Endothelial cell of umbilical vein (primary cell): ENCODE results near the gene B4GALT6. TPM values are rescaled to one million over a fixed set of nuclear protein-coding genes. Genes with fewer than 3 reads are reported as not detected.

Experiments
- BruUV-seq: library from RNA; stranded (reverse); fragments of 400-500 nt; replicated peaks from 2 replicates; lab custom pipeline; 2021; lab: Mats Ljungman, UMichigan
- CTCF ChIA-PET: fragments of 300-600, 350-600 bp; sonication (Branson Sonifier 250); formaldehyde crosslinking; loops from one replicate; lab custom pipeline; 2021; ENCODE audit warnings: antibody characterized with exemption, inconsistent platforms; lab: Charles Lee
- POLR2A ChIA-PET: fragments of 300-600, 350-600 bp; sonication (Branson Sonifier 250); formaldehyde crosslinking; loops from one replicate; lab custom pipeline; 2021; ENCODE audit warnings: antibody characterized with exemption, inconsistent platforms; lab: Charles Lee
- DNase-seq: peaks from one replicate; pipeline ENCODE4 v3.0.0-alpha.2; 2011; ENCODE audit warnings: low read depth, low spot score
- FAIRE-seq: peaks from 2 replicates; lab custom pipeline; 2011; peaks lifted over from hg19 to GRCh38; lab: Jason Lieb, UNC
- H2AFZ ChIP-seq: 2 replicates; pipeline ENCODE4 v1.6.0; 2012; ENCODE audit warnings: low read depth, low read length, control low read depth, inconsistent platforms
- H3K27ac ChIP-seq: 2 replicates; pipeline ENCODE4 v1.5.1; 2011; ENCODE audit warnings: low read depth, mild to moderate bottlenecking, control low read depth, low read length, moderate library complexity; ENCODE audit not compliant: insufficient read depth
- H3K27me3 ChIP-seq, 2 experiments: 2 replicates each; pipeline versions ENCODE4 v1.6.0 to v1.6.1; 2011; ENCODE audit warnings: low read length in 2 of 2, mixed read lengths in 1 of 2; ENCODE audit not compliant: control insufficient read depth in 2 of 2, insufficient read depth in 2 of 2
- H3K36me3 ChIP-seq, 2 experiments: 2 replicates in 1 of 2; 3 replicates in 1 of 2; pipeline ENCODE4 v1.5.1; 2011; ENCODE audit warnings: low read length in 2 of 2, mild to moderate bottlenecking in 1 of 2, moderate library complexity in 1 of 2; ENCODE audit not compliant: control insufficient read depth in 2 of 2, insufficient read depth in 2 of 2; ENCODE audit errors: extremely low read depth in 1 of 2
- H3K4me1 ChIP-seq: 3 replicates; pipeline ENCODE4 v1.5.1; 2011; ENCODE audit warnings: mild to moderate bottlenecking, low read length; ENCODE audit not compliant: control insufficient read depth, insufficient read depth; ENCODE audit errors: extremely low read depth
- H3K4me2 ChIP-seq: 2 replicates; pipeline ENCODE4 v1.6.1; 2011; ENCODE audit warnings: low read length, control low read depth, mixed read lengths; ENCODE audit not compliant: insufficient read depth
- H3K4me3 ChIP-seq, 3 experiments: fragments of 200-600 bp in 1 of 3; sonication (generic), shearing (Covaris generic) in 1 of 3; replicated peaks in 1 of 3; 2 replicates each; pipeline ENCODE4 v1.5.1; 2011 to 2016; ENCODE audit warnings: control low read depth in 3 of 3, low read length in 3 of 3, mild to moderate bottlenecking in 2 of 3, inconsistent platforms in 1 of 3, low read depth in 1 of 3, moderate library complexity in 1 of 3; ENCODE audit not compliant: insufficient read depth in 1 of 3
- H3K79me2 ChIP-seq: 2 replicates; pipeline ENCODE4 v1.6.0; 2012; ENCODE audit warnings: low read length, inconsistent platforms; ENCODE audit not compliant: control insufficient read depth, insufficient read depth
- H3K9ac ChIP-seq: replicated peaks from 2 replicates; pipeline ENCODE3; 2011; ENCODE audit warnings: low read length, control low read depth; ENCODE audit not compliant: insufficient read depth; ENCODE audit errors: extremely low read depth
- H3K9me1 ChIP-seq: replicated peaks from 3 replicates; pipeline ENCODE4 v1.6.0; 2011; ENCODE audit warnings: mild to moderate bottlenecking, low read length; ENCODE audit not compliant: control insufficient read depth, insufficient read depth; ENCODE audit errors: extremely low read depth
- H3K9me3 ChIP-seq: replicated peaks from 2 replicates; pipeline ENCODE4 v1.5.1; 2012; ENCODE audit warnings: low read length, inconsistent platforms; ENCODE audit not compliant: control insufficient read depth, insufficient read depth
- H4K20me1 ChIP-seq: replicated peaks from 2 replicates; pipeline ENCODE3; 2011; ENCODE audit warnings: mild to moderate bottlenecking, low read length; ENCODE audit not compliant: control insufficient read depth, insufficient read depth; ENCODE audit errors: extremely low read depth
- CTCF ChIP-seq, 2 donors: IDR thresholded peaks; 1 replicate in 1 of 2; 2 replicates in 1 of 2; pipeline ENCODE4 v1.5.1; 2011; ENCODE audit warnings: low read length in 2 of 2, mild to moderate bottlenecking in 2 of 2, moderate library complexity in 2 of 2, control low read depth in 1 of 2, inconsistent platforms in 1 of 2, low read depth in 1 of 2; ENCODE audit not compliant: insufficient read depth in 1 of 2; ENCODE audit errors: extremely low read depth in 1 of 2
- FOS ChIP-seq: IDR thresholded peaks from 2 replicates; pipeline ENCODE4 v1.6.1; 2011; ENCODE audit warnings: mild to moderate bottlenecking, low read length, moderate library complexity, borderline replicate concordance; ENCODE audit not compliant: insufficient read depth
- GATA2 ChIP-seq: IDR thresholded peaks from 2 replicates; pipeline ENCODE4 v1.7.0; 2011; ENCODE audit warnings: low read depth, mild to moderate bottlenecking, moderate library complexity, mixed read lengths, low read length; ENCODE audit not compliant: insufficient read length, insufficient read depth
- JUN ChIP-seq: IDR thresholded peaks from 2 replicates; pipeline ENCODE4 v1.6.1; 2011; ENCODE audit warnings: borderline replicate concordance, low read depth; ENCODE audit not compliant: insufficient read length, insufficient read depth
- MYC ChIP-seq: IDR thresholded peaks from one replicate; pipeline ENCODE4 v1.6.1; 2011; ENCODE audit warnings: mild to moderate bottlenecking, low read depth, low read length
- POLR2AphosphoS5 ChIP-seq: IDR thresholded peaks from 2 replicates; pipeline ENCODE4 v1.6.1; 2012; ENCODE audit warnings: low read depth, mild to moderate bottlenecking, control low read depth, low read length, moderate library complexity; ENCODE audit not compliant: insufficient read depth
- dilution Hi-C: fragments of 300-500 bp; cut with MboI; formaldehyde crosslinking; loops from one replicate; pipeline ENCODE4 v1.15.0; 2019; ENCODE audit warnings: low sequenced_read_pairs; ENCODE audit not compliant: extremely low pct_ligation_motif_present
- intact Hi-C: fragments of 100-400 bp; cut with micrococcal nuclease; formaldehyde crosslinking; loops from one replicate; pipeline ENCODE4 v1.10.0; 2022
- polyA plus RNA-seq, 4 experiments: library from polyadenylated mRNA; depleted of rRNA in 3 of 4; stranded (reverse) in 3 of 4; unstranded in 1 of 4; fragments of >200 nt; gene quantifications; 2 replicates each; pipeline versions ENCODE4 v1.2.1 to v1.2.3, GENCODE V29; 2011 to 2012; ENCODE audit warnings: missing spikeins in 1 of 4
- total RNA-seq: library from RNA; stranded (reverse); gene quantifications from 2 replicates; pipeline ENCODE4 v1.2.3, GENCODE V29; 2021

B4GALT6 gene
- total and polyA plus RNA-seq, 2 donors (not counting 3 experiments of a cell fraction or from before 2014, with no cell fraction given), result 3.9 to 24.2 TPM

DNA sequence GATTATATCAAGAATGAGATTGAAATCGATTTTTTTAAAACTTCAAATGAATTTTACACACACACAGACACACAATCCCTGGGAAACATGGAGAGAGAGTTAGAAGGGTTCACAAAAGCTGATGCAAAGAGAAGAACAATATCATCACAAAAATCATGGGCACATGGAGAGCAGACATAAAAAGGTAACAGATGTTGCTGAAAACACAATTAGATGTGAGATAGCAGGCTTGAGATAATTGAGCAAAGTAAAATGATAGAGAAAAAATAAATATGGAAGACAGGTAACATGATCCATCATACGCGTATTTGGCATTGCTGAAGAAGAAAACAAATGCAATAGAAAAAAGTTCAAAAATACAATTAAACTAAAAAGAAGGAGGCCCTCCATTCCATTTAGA is 11.6 kb upstream of the B4GALT6 start:
- H3K27ac ChIP-seq, result no peak overlapping the region
- no peaks in the 10 kb centered on the region for H3K4me1 ChIP-seq
- H3K4me3 ChIP-seq, result no peak overlapping the region
- no peaks in the 10 kb centered on the region for H3K9me3 ChIP-seq
- peaks cover 3 to 12% of the 10 kb centered on the region in 2 experiments for H3K27me3 ChIP-seq
- H3K9me1 ChIP-seq, result no peaks in the 10 kb centered on the region
- ChIA-PET POLR2A (no interaction called here), CTCF (no interaction called here)
- FAIRE-seq, result no peak
- intact Hi-C loops (no loop called here), dilution Hi-C loops (no loop called here)
- no peak for DNase-seq
- BruUV-seq, result no TSS peak
- no peaks in the 10 kb centered on the region for H3K36me3 ChIP-seq
- no peak overlapping the region for H3K4me2 ChIP-seq
- no peaks in the 10 kb centered on the region for H3K79me2 ChIP-seq
- no peaks in the 10 kb centered on the region for H4K20me1 ChIP-seq
- TF ChIP-seq JUN, result no peak
- TF ChIP-seq GATA2, result no peak
- no peak for TF ChIP-seq POLR2AphosphoS5
- no peak for TF ChIP-seq FOS
- no peak for TF ChIP-seq MYC
- TF ChIP-seq CTCF (IDR thresholded peaks at IDR 0.05; ENCODE audit: extremely low read depth in 1 of 2, insufficient read depth in 1 of 2, low read depth in 1 of 2, low read length in 2 of 2), result no peak
- H2AFZ ChIP-seq, result no peak overlapping the region
- H3K9ac ChIP-seq, result no peak overlapping the region
